Measurements from ENCODE around the gene PIK3CD.

The PIK3CD gene

DNA sequence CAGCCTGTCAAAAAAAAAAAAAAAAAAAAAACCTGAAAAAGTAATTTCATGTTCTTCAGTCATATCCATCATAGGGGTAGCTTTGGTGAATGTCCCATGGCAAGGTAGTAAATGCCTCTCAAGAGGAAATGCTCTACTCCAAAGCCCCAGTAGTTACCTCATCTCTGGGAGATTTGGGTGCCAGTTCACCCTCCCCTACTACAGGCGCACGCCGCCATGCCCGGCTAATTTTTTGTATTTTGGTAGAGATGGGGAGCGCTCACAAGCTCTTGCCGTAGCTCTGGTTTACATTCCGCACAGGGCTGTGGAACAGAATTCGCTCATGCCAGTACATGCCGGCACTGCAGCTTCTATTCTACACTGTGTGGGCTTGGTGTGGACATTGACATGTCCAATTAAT is 13.7 kb downstream of the PIK3CD start:
- Histone ChIP-seq H3K9ac (ENCODE audit: low read length) (no peak overlapping the region), H4K8ac (ENCODE audit: low read depth, low read length) (no peak overlapping the region), H3K27me3 (ENCODE audit: insufficient read depth, low read length) (peaks cover 2% of the 10 kb centered on the region), H3K27ac (ENCODE audit: low read depth, low read length) (no peak overlapping the region), H3K4me2 (ENCODE audit: low read length) (no peak overlapping the region), H3K79me2 (ENCODE audit: control insufficient read depth, insufficient read depth, low read length, poor library complexity) (no peaks in the 10 kb centered on the region), H3K79me1 (ENCODE audit: low read length) (no peaks in the 10 kb centered on the region), H3K4me3 (ENCODE audit: low read depth, low read length) (no peak overlapping the region), H2AFZ (ENCODE audit: insufficient read depth, low read length, poor library complexity) (no peak overlapping the region), H2BK12ac (ENCODE audit: low read length) (no peak overlapping the region), H2BK5ac (ENCODE audit: low read depth, low read length, poor library complexity) (no peak overlapping the region), H4K12ac (ENCODE audit: low read depth, low read length) (no peak overlapping the region), H4K91ac (ENCODE audit: low read depth, low read length) (no peak overlapping the region), H3K4ac (ENCODE audit: low read depth, low read length) (no peak overlapping the region), H3K9me3 (ENCODE audit: insufficient read depth, low read depth, low read length) (peaks cover 3% of the 10 kb centered on the region), H2BK120ac (ENCODE audit: insufficient read depth, low read length, poor library complexity) (no peak overlapping the region), H3K14ac (ENCODE audit: low read length) (no peak overlapping the region), H3K18ac (ENCODE audit: low read length) (no peak overlapping the region), H2AK5ac (ENCODE audit: low read length) (no peak overlapping the region), H3K4me1 (ENCODE audit: control insufficient read depth in 1 of 2, insufficient read depth in 2 of 2, low read length in 2 of 2) (no peaks in the 10 kb centered on the region), H3K23ac (ENCODE audit: low read length) (no peak overlapping the region), H3K36me3 (ENCODE audit: control insufficient read depth in 1 of 2, insufficient read depth in 2 of 2, low read length in 2 of 2) (no peaks in the 10 kb centered on the region)
- no peak for DNase-seq
- no CpG with 5 or more reads among the region's 9 CpGs for WGBS (ENCODE audit: extremely low coverage, insufficient coverage, insufficient read length)

GRCh38 chr1:9668080-9668479 is 16.5 kb downstream of the PIK3CD start:
- Histone ChIP-seq H2BK5ac (ENCODE audit: low read depth, low read length, poor library complexity) (no peak overlapping the region), H3K36me3 (ENCODE audit: control insufficient read depth in 1 of 2, insufficient read depth in 2 of 2, low read length in 2 of 2) (no peaks in the 10 kb centered on the region), H3K27me3 (ENCODE audit: insufficient read depth, low read length) (peaks cover 2% of the 10 kb centered on the region), H3K79me1 (ENCODE audit: low read length) (no peaks in the 10 kb centered on the region), H4K8ac (ENCODE audit: low read depth, low read length) (no peak overlapping the region), H4K91ac (ENCODE audit: low read depth, low read length) (no peak overlapping the region), H3K79me2 (ENCODE audit: control insufficient read depth, insufficient read depth, low read length, poor library complexity) (no peaks in the 10 kb centered on the region), H4K12ac (ENCODE audit: low read depth, low read length) (no peak overlapping the region), H3K18ac (ENCODE audit: low read length) (no peak overlapping the region), H2AFZ (ENCODE audit: insufficient read depth, low read length, poor library complexity) (no peak overlapping the region), H2BK120ac (ENCODE audit: insufficient read depth, low read length, poor library complexity) (no peak overlapping the region), H2BK12ac (ENCODE audit: low read length) (no peak overlapping the region), H3K9ac (ENCODE audit: low read length) (no peak overlapping the region), H3K9me3 (ENCODE audit: insufficient read depth, low read depth, low read length) (peaks cover 2% of the 10 kb centered on the region), H3K4ac (ENCODE audit: low read depth, low read length) (no peak overlapping the region), H2AK5ac (ENCODE audit: low read length) (no peak overlapping the region), H3K4me3 (ENCODE audit: low read depth, low read length) (no peak overlapping the region), H3K23ac (ENCODE audit: low read length) (no peak overlapping the region), H3K27ac (ENCODE audit: low read depth, low read length) (no peak overlapping the region), H3K4me2 (ENCODE audit: low read length) (no peak overlapping the region), H3K4me1 (ENCODE audit: control insufficient read depth in 1 of 2, insufficient read depth in 2 of 2, low read length in 2 of 2) (no peaks in the 10 kb centered on the region), H3K14ac (ENCODE audit: low read length) (no peak overlapping the region)
- no peak for DNase-seq
- WGBS (ENCODE audit: extremely low coverage, insufficient coverage, insufficient read length): no CpG with 5 or more reads among the region's 2 CpGs

GRCh38 chr1:9670085-9670484 is 18.6 kb downstream of the PIK3CD start:
- Histone ChIP-seq H3K4me2 (ENCODE audit: low read length) (no peak overlapping the region), H3K14ac (ENCODE audit: low read length) (no peak overlapping the region), H2BK5ac (ENCODE audit: low read depth, low read length, poor library complexity) (no peak overlapping the region), H3K79me2 (ENCODE audit: control insufficient read depth, insufficient read depth, low read length, poor library complexity) (no peaks in the 10 kb centered on the region), H3K79me1 (ENCODE audit: low read length) (no peaks in the 10 kb centered on the region), H3K4me1 (ENCODE audit: control insufficient read depth in 1 of 2, insufficient read depth in 2 of 2, low read length in 2 of 2) (no peaks in the 10 kb centered on the region), H4K8ac (ENCODE audit: low read depth, low read length) (no peak overlapping the region), H2AFZ (ENCODE audit: insufficient read depth, low read length, poor library complexity) (no peak overlapping the region), H3K4me3 (ENCODE audit: low read depth, low read length) (no peak overlapping the region), H3K4ac (ENCODE audit: low read depth, low read length) (no peak overlapping the region), H3K36me3 (ENCODE audit: control insufficient read depth in 1 of 2, insufficient read depth in 2 of 2, low read length in 2 of 2) (no peaks in the 10 kb centered on the region), H3K9ac (ENCODE audit: low read length) (no peak overlapping the region), H2BK120ac (ENCODE audit: insufficient read depth, low read length, poor library complexity) (no peak overlapping the region), H3K27ac (ENCODE audit: low read depth, low read length) (no peak overlapping the region), H4K12ac (ENCODE audit: low read depth, low read length) (no peak overlapping the region), H2AK5ac (ENCODE audit: low read length) (no peak overlapping the region), H3K18ac (ENCODE audit: low read length) (no peak overlapping the region), H2BK12ac (ENCODE audit: low read length) (no peak overlapping the region), H3K23ac (ENCODE audit: low read length) (no peak overlapping the region), H3K27me3 (ENCODE audit: insufficient read depth, low read length) (peaks cover 2% of the 10 kb centered on the region), H3K9me3 (ENCODE audit: insufficient read depth, low read depth, low read length) (no peaks in the 10 kb centered on the region), H4K91ac (ENCODE audit: low read depth, low read length) (no peak overlapping the region)
- no CpG with 5 or more reads among the region's 2 CpGs for WGBS (ENCODE audit: extremely low coverage, insufficient coverage, insufficient read length)
- DNase-seq: no peak

DNA sequence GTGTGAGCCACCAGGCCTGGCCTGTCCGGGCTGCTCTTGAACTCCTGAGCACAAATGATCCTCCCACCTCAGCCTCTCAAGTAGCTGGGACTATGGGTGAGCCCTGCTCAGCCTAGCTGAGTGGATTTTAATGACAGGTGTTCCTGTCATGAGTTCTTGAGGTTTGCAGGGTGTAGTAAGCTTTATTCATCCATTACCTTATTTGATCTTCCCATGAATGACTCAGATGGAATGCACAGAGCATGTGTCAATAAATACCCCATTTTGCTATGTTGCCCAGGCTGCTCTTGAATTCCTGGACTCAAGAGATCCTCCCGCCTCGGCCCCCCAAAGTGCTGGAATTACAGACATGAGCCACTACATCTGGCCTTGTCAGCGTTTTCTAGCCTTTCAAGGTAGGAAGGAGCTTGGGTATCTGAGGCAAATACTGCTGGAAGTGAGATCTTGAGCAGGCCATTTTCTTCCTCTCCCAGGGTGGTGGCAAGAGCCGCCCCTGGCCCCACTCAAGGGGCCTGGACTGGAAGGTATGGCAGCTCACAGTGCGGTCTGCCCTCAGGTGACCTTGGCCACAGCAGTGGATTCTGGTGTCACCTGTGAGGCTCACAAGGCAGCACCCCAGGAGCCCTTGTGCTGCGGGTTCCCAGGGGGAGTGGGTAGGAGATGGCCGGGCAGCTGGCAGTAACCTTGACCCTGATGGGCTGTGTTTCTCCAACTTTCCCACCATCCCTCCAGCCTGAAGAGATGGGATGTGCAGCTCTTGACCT is 20.0 kb downstream of the PIK3CD start:
- Histone ChIP-seq H3K79me2 (ENCODE audit: control insufficient read depth, insufficient read depth, low read length, poor library complexity) (no peaks in the 10 kb centered on the region), H2BK5ac (ENCODE audit: low read depth, low read length, poor library complexity) (no peak overlapping the region), H3K27me3 (ENCODE audit: insufficient read depth, low read length) (peaks cover 2% of the 10 kb centered on the region), H3K79me1 (ENCODE audit: low read length) (no peaks in the 10 kb centered on the region), H3K14ac (ENCODE audit: low read length) (no peak overlapping the region), H3K9me3 (ENCODE audit: insufficient read depth, low read depth, low read length) (no peaks in the 10 kb centered on the region), H3K27ac (ENCODE audit: low read depth, low read length) (no peak overlapping the region), H3K4me2 (ENCODE audit: low read length) (no peak overlapping the region), H2AK5ac (ENCODE audit: low read length) (no peak overlapping the region), H3K18ac (ENCODE audit: low read length) (no peak overlapping the region), H3K4me1 (ENCODE audit: control insufficient read depth in 1 of 2, insufficient read depth in 2 of 2, low read length in 2 of 2) (no peaks in the 10 kb centered on the region), H2BK120ac (ENCODE audit: insufficient read depth, low read length, poor library complexity) (no peak overlapping the region), H2AFZ (ENCODE audit: insufficient read depth, low read length, poor library complexity) (no peak overlapping the region), H3K23ac (ENCODE audit: low read length) (no peak overlapping the region), H3K9ac (ENCODE audit: low read length) (no peak overlapping the region), H2BK12ac (ENCODE audit: low read length) (no peak overlapping the region), H3K4ac (ENCODE audit: low read depth, low read length) (no peak overlapping the region), H3K4me3 (ENCODE audit: low read depth, low read length) (no peak overlapping the region), H4K12ac (ENCODE audit: low read depth, low read length) (no peak overlapping the region), H4K8ac (ENCODE audit: low read depth, low read length) (no peak overlapping the region), H4K91ac (ENCODE audit: low read depth, low read length) (no peak overlapping the region), H3K36me3 (ENCODE audit: control insufficient read depth in 1 of 2, insufficient read depth in 2 of 2, low read length in 2 of 2) (no peaks in the 10 kb centered on the region)
- WGBS (ENCODE audit: extremely low coverage, insufficient coverage, insufficient read length): no CpG with 5 or more reads among the region's 8 CpGs
- DNase-seq: no peak
